GM19452 (cell line): Measurements from ENCODE around the gene PGBD1.
A peak's percentile ranks its signal among the peaks of the same experiment; 100 is the strongest.

ENCODE experiments used
- ATAC-seq: cut with Tn5 transposase; IDR thresholded peaks from one replicate; pipeline ENCODE4 v1.9.1; 2021; ENCODE audit not compliant: unreplicated experiment

PGBD1 gene

DNA sequence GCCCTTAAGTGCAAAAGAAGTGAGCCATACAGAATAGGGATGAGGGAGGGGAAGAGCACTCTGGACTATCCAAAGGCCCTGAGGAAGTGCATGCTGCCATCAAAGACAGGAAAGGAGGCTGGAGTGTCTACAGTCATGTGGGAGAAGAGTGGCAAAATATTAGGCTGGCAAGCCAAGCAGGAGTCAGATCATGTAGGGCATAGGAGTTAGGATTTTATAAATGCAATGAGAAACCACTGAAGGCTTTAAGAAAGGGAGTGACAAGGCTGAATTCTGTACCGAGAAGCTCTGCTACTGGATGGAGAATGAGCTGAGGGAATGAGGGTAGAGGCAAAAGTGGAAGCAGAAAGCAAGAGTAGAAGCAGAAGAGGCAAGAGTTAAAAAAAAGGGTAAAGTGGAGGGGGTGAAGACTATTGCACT, 52.2 kb downstream of the PGBD1 start:
- ATAC-seq = no peak

DNA sequence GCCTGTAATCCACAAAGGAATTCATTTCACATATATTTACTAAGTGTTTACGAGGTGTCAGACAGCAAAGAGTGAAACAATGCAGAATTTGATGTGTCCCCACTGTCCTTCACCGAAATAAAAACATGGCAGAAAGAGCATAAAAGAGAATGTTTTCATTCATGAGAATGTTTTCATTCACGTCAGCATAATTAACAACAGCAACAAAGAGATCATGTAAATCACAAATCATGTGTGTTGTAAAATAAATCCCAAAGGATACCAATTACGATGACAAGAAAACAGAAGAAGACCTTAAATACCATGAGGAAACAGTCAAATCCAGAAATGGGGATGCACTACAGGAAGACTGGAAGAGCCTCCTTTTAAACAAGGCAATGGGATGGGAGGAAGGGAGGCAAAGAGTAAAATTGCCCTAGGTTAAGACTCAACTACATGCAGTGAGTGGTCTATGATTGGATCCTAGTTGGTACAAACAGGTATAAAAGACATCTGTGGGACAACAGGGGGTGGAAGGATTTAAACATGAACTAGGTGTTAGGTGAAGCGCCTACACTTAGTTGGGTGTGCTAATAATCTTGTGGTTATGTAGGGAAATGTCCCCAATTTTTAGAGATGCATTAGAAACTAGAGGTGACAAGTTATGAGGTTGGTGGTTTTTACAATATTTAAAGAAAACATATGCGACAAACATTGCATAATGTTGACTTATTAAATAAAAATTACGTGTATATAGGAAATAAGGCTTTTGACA, 53.1 kb downstream of the PGBD1 start:
- ATAC-seq = no peak

DNA sequence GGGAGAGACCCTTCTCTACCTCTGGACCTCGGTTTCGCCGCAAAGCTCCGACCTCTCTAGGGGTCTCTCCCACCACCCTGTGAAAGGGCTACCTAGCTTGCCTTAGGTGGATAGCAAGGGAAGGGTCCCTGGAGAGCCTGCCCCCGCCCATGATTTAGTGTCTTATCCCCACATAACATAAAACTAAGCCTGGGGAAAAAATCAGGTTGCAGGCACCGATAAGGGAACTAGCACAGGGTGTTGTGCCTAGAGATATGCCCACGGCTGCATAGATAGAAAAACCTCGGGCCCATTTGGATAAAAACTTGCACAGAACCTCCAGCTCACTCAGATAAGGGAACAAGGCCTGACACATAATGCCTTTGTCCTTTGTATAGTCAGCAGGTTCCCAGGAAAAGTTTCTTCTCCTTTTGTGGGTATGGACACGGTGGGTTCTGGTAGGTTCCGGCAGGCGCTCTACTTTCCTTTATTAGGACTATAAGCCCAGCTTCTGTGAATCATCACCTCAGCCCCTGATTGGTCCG, 53.7 kb downstream of the PGBD1 start:
- no peak for ATAC-seq

DNA sequence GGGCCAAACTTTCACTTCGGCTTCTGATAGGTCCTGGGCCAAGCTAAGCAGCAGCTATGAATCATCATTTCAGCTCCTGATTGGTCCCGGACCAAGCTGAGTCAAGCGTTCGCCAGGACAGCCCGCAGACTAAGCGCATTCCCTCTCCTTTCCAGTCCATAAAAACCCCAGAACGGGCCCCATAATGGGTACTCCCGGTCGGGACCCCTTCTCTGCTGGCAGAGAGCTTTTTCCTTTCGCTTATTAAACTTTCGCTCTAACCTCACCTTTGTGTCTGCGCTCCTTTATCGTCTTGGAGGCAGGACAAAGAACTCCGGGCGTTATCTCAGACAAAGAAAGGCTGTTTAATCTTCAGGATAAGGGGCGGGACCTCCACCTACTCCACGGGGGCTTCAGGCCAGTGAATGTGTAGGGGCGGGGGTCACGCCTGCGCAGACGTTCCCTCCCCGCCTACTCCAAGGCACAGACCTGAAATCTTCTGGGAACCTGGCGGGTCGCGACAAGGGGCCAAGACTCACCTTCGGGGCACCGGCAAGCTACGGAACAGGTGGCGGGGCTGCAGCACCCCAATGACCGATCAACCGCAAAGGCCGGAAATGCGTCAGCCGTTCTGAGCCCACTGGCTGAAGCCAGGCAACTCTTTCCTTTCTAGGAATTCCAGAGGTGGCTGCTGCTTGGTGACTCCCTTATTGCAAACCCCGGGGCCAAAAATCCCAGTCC, 54.4 kb downstream of the PGBD1 start, which contains the start of gene ZSCAN31:
Gene ZSCAN31 (minus strand): TSS at position 585 of the 720 bp plus-strand sequence. CDS start 6,465 bp downstream, outside the sequence.
- ATAC-seq = peak; percentile 81

DNA sequence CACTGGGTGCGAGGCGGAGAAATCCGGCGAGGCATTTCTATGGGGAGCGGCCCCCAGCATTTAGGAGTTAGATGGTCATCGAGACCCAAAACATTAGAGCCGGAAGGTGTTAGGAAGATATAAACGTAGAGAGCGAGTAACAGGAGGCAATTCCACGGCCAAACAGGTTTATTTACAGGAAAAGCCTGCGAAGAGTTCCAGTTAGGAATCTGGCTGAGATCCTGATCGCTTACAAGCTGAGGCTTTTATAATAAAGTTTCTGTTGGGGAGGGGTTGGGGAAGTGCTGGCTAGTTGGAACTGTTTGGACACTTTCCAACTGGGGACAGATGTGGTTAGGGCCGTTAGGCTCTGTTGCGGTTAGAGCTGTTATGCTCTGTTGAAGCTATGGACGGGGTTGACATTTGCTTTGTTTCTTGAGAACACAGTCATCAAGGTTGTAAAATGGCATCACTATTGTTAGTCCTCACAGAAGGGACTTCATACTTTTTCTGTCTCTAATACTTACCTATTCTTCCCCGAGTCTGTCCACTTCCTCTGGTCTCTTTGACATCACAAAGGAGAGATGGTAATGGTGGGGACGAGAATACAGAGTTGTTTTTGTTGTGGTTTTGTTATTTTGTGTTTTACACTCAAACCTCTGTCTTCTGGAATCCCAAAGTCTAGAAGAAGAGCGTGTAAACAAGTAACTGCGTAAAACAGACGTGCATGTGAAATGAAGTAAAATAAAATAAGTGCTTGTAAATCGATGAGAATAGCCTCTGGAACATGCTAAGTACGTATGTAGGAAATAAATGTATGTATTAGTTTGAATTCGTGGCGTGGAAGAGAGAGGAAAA, 55.1 kb downstream of the PGBD1 start:
- ATAC-seq = peak; percentile 35

DNA sequence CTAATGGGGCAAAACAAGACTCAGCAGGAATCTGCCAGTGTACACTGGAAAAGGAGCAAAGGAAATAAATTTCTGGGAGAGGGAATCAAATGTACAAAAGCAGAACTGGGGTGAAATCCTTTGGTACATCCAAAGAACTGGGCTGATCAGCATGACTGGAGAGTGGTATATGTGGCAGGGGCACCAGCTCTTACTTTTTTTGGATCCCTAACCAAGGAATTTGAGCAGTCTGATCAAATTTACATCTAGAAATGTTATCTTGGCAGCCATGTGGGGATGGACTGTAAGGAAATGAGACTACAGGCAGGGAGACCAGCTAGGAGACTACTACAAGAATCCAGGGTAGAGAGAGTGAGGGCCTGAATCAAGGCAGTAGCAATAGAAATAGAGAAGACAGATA, 55.7 kb downstream of the PGBD1 start:
- ATAC-seq = no peak

DNA sequence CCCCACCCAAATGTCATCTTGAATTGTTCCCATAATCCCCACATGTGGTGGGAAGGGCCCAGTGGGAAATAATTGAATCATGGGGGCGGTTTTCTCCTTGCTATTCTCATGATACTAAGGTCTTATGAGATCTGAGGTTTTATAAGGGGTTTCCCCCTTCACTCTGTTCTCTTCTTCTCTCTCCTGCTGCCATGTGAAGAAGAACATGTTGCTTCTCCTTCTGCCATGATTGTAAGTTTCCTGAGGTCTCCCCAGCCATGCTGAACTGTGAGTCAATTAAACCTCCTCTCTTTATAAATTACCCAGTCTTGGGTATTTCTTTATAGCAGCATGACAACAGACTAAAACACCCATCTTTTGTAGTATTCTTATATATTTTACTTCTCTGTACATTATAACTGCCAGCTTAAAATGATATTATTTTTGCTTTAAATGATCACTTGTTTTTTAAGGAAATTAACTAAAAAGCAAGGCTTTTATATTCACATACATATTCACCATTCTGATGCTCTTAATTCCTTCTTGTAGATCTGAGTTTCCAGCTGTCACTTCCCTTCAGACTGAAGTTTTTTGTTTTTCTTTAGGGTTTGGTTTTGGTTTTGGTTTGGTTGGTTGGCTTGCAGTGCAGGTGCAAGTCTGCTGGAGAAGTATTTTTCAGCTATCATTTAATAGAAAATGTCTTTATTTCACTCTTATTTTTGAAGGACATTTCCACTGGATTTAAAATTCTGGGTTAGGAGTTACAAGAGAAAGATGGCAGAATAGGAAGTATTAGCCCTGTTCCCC, 59.1 kb downstream of the PGBD1 start:
- no peak for ATAC-seq

DNA sequence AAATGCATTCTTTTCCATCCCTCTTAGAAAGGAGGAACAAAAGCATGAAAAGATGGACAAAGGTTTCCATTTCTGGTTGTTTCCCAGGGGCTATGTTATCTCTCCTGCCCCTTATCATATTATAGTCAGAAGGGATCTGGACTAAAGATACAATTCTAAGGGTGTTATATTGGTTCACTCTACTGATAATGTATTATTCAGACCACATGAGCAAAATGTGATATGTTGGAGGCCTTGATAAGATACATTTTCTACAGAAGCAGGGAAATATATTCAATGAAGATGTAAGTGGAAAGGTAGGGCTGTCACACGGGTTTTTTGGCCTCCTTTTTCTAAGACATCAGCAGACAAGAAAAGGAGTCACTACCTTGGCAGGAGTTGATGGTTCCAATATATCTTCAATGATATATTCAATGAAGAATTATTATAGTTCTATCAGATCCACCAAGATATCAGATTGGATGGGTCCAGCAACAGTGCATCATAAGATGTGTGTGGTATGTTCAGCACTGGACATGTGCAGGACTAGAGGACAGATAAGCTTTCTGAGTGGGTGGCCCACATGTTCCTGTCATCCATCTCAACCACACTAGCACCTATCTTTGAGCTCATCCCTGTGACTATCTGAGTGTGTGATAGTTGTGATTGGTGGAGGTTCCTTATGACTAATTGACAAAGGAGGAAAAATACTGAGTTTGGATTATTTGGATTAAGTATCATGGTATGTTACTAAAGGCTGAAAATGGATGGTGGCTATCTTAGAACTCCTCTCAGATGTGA, 62.7 kb downstream of the PGBD1 start:
- no peak for ATAC-seq

DNA sequence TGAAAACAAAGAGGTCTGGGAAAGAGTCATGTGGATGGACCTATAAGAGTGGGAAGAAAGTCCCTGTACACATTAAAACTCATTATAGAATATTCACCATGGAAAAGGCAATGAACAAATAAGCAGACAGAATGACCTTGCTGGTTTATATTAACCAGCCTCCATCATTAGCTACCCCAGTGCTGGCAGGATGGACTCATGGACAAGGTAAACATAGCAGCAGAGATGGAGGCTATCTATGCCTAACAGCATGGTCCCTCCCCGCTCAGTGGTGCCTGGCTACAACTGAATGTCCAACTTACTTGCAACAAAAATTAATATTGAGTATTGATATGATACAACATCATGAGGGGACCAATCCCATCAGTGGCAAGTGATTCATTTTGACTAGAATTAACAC, 63.8 kb downstream of the PGBD1 start:
- no peak for ATAC-seq

DNA sequence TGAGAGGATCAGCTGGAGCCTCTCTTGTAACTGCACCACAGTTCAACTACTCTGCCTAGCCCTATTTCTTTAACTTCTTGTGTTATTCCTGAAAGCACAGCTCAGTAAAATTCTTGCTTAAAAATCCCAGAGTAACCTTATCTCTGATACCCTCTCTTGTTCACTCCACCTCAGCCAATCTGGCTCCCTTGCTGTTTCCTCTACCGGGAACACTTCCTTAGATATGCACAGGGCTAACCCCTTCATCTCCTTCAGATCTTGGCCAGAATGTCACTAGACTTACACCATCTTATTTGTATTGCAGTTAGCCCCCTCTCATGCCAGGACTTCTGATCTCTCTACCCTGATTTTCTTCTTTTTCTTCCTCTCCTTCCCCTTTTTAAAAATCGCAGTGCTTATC, 65.7 kb downstream of the PGBD1 start:
- ATAC-seq = no peak

DNA sequence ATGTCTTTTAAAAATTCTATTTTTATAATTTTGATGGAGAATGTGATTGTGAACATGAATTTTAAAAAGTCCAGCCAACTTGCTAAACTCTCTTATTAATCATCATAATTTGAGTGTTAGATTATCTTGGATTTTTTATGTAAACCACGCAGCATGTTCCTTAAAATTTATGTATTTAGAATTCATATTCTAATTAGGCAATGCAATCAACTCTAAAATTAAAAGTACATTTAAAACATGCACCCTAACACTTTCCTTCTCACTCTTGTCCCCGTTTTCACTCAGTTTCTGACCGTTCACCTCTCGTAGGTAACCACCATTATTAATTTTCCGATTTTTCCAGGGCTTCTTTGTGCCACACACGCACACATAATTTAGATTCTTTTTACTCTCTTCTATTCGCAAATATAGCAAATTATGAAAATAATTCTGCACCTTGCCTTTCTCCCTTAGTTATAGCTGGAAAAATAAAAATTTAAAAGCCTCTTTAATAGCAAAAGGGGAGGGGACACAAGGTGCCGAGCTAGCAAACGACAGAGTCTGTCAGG, 68.0 kb downstream of the PGBD1 start:
- ATAC-seq = peak; percentile 23

DNA sequence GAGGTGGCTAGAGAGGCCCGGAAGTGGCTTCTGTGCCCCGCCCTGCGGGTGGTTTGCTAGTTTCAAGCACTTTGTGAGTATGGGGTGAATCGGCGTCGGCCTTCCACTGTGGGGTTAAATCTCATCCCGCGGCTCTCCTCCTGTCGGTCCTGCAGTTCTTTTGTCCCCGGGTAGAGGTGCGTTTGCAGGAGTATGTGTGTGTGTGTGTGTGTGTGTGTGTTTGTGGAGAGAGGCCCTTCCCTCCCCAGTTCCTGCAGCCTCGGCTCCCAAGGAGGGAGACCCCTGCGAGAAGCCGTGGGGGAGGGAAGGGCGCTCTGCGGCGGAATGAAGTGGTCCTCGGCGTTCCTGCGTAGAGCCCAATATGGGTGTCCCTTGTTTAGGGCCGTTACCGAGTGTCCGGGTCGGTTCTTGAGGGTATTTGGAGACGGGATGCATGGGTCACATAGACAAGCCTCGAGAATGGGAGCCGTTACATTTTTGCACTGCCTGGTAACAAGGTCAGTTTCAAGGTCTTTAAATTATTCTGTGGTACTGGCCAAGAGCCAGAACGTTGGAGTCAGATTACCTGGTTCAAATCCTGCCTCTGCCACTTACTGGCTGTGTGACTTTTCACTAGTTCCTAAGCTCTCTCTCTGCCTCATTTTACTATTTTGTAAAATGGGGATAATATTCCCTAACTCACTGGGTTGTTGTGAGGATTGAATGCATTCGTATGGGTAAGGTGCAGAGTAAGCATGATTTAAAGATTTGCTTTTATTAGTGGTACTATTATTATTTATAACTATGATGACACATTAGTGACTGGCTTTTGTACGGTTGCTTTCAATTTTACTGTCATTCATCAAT, 68.7 kb downstream of the PGBD1 start, which contains the start of gene ZKSCAN3:
Gene ZKSCAN3 (plus strand): TSS at position 56 of the 846 bp plus-strand sequence. CDS start 9,640 bp downstream, outside the sequence.
- peak; percentile 92 for ATAC-seq

DNA sequence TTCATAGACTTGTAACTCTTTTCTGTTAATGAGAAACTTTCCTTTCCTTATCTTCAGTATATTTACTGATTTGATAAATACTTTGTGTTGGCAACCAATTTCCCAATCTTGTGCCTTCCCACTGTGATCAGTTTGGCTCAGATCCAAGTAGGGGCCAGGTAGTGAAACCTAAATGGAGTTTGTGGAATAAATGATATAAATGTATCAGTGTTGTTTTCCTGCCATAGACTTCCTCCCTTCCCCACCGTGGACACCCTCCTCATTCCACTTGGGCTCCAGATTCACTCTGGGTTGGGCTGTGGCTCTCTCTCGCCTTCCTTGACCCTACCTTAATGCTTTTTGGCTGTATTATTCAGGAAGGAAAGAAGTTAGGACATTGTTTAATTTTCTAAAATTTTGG, 69.7 kb downstream of the PGBD1 start:
- no peak for ATAC-seq

DNA sequence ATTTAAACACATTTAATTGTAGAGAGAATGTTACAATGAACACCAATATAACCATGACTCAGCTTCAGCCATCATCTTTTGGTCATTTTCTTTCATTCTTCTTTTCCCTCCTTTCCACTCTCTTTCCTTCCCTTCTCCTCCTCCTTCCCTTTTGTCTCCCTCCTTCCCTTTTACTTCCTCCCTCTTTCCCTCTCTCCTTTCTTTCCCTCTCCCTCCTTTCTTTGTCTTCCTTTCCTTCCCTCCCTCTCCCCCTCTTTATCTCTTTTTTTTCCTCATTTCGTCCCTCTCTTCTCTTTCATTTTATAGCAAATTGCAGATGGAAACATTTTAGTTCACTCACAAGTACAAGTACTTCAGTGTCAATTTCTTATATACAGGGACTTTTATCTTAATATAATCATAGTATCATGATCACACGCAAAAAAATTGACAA, 70.1 kb downstream of the PGBD1 start:
- ATAC-seq = no peak
